ENCODE measurements around the gene RNU2-1.
"Not testable (repeated sequence)": the region's sequence is repeated elsewhere in the genome, so short reads cannot be mapped to it uniquely, and the experiment has no call there.

DNA sequence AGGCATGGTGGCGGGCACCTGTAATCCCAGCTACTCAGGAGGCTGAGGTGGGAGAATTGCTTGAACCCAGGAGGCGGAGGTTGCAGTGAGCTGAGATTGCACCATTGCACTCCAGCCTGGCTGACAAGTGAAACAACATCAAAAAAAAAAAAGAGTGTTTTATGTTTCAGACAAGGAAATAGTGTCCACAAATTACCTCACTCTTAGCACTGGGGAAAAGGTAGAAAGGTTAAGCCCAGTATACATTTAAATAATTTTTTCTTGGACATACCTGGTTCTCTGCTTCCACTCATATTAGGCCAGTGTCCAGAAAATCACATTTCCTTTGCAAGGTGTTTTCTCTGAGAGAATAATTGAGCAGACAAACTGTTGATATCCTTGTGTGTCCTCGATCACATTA is 30.8 kb downstream of the RNU2-1 start:
- TF ChIP-seq, protein P1, sequence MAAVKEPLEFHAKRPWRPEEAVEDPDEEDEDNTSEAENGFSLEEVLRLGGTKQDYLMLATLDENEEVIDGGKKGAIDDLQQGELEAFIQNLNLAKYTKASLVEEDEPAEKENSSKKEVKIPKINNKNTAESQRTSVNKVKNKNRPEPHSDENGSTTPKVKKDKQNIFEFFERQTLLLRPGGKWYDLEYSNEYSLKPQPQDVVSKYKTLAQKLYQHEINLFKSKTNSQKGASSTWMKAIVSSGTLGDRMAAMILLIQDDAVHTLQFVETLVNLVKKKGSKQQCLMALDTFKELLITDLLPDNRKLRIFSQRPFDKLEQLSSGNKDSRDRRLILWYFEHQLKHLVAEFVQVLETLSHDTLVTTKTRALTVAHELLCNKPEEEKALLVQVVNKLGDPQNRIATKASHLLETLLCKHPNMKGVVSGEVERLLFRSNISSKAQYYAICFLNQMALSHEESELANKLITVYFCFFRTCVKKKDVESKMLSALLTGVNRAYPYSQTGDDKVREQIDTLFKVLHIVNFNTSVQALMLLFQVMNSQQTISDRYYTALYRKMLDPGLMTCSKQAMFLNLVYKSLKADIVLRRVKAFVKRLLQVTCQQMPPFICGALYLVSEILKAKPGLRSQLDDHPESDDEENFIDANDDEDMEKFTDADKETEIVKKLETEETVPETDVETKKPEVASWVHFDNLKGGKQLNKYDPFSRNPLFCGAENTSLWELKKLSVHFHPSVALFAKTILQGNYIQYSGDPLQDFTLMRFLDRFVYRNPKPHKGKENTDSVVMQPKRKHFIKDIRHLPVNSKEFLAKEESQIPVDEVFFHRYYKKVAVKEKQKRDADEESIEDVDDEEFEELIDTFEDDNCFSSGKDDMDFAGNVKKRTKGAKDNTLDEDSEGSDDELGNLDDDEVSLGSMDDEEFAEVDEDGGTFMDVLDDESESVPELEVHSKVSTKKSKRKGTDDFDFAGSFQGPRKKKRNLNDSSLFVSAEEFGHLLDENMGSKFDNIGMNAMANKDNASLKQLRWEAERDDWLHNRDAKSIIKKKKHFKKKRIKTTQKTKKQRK (IDR thresholded peaks at IDR 0.05; ENCODE audit: low read length): not testable (repeated sequence)
- not testable (repeated sequence) for TF ChIP-seq FOSL1 (CRISPR knock-in tag; IDR thresholded peaks at IDR 0.05; ENCODE audit: borderline replicate concordance); CTCF (CRISPR knock-in tag; IDR thresholded peaks at IDR 0.05); SP2 (CRISPR knock-in tag; IDR thresholded peaks at IDR 0.05); TCF7 (IDR thresholded peaks at IDR 0.05; ENCODE audit: low read depth); USF2 (IDR thresholded peaks at IDR 0.05; ENCODE audit: low read depth, low read length); USF2 (CRISPR knock-in tag; IDR thresholded peaks at IDR 0.05; ENCODE audit: borderline replicate concordance); RAD21 (CRISPR knock-in tag; IDR thresholded peaks at IDR 0.05); MAX (IDR thresholded peaks at IDR 0.05); POLR2AphosphoS5 (IDR thresholded peaks at IDR 0.05; ENCODE audit: low read depth, low read length); TBP (CRISPR knock-in tag; IDR thresholded peaks at IDR 0.05)
